Hematopoietic multipotent progenitor cell treated with erythropoietin and hydrocortisone succinate and interleukin-3 and kit ligand, for 8 days (in vitro differentiated cells): ENCODE data around the gene TSPAN18.
A peak's percentile ranks its signal among the peaks of the same experiment; 100 is the strongest.

Experiments
- DNase-seq: peaks from one replicate; pipeline ENCODE4 v3.0.0-alpha.2; 2015

The TSPAN18 gene

DNA sequence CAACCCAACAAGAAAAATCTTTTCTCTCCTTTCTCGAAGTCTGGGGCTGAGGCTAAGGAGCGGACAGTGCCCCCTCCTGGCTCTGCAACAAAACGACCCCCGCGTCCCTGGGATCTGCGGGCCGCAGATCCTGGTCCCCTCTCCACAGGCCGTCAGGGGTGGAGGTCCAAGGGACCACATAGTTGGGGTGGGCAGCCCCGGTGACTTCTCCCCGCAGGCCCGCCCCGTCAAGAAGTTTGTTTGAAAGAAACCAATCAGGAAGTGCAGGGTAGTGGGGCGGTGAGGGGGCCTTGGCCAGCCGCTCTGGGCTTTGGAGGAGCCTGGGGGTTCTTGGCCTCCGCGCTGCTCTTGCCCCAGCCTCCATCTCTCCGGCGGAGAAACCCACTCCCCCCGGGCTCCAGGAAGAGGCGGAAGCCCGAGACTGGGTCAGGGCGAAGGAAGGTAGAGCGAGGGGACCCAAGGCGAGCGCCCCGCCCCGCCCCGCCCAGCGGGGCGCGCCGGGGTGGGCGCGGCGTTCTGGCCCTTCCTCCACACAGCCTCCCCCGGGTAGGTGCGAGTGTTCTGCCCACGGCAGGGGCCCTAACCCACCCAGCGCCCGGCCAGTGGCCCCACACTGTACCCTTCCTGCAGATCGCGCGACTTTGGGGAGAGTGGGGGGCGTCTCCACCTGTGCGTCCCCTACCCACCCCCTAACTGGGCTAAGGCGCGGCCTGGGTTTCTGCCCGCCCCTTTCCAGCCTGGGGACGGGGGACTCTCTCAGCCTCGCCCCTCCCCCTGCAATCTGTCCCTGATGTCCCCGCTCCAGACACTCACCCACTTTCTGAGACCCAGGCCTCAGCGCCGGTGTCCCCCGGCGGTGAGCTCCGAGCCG is 222.6 kb downstream of the TSPAN18 start:
- no peak for DNase-seq

DNA sequence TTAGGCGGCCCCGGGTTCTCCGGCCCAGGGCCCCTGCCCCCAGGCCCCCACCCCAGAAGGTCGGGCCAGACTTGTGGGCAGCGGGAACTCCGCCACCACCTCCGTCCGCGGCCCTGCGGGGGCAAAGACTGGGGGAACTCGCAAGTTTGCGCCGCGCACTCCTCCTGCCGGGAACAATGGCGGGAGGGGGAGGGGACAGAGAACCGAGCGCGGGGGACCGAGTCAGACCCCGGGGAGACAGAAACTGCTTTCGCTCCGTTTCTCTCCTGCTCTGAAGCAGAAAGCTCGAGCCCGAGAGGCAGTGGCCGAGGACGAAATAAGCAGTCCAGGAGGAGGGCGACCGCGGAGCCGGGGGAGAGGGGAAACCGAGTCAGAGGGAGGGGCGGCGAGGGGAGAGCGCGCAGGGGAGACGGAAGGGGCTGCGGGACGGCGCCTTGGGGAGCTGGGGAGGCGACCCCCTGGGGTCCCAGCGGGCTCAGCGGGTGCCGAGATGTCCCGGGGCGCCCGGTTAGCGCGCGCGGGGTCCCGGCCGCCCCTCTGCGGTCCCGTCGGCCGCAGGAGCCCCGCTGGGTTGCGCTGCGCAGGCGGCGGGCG is 223.4 kb downstream of the TSPAN18 start:
- no peak for DNase-seq

DNA sequence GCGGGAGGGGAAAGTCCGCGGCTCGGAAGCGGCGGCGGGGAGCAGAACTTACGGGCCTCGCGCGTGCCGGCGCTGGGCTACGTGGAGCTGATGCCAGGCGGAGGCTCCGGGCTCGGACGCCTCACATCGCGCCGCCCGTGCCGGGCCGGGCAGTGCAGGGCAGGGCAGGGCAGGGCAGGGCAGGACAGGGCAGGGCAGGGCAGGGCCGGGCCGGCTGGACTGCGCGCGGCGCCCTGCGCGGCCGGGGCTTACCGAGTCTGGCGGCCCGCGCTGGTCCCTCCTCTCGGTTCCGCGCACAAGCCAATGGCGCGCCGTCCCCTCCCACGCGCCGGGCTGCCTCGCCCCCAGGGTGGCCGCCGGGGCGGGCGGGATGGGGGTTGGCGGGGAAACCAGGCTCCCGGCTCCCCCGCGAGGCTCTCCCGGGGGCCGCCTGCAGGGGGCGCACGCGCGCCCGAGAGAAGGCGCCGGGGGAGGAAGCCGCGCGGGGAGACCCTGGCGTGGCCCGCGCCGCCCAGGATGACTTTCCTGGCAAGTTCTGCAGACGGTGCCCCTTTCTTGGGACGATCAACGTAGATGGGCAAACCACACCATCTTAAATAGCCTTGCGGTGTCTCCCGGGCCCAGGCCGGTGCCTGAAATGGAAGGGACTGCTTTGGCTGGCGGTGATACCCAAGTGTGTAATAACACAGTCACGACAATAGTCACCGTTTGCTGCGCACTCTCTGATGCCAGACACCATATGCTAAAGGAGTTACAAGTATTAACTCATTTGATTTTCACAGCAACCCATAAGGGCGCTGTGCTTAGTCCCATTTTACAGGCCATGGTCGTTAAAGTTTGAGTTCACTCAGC is 224.1 kb downstream of the TSPAN18 start, which contains the start of gene TP53I11:
Gene TP53I11 (minus strand): TSS at position 259 of the 852 bp plus-strand sequence. CDS start 12,548 bp downstream, outside the sequence.
- DNase-seq: peak; percentile 38

DNA sequence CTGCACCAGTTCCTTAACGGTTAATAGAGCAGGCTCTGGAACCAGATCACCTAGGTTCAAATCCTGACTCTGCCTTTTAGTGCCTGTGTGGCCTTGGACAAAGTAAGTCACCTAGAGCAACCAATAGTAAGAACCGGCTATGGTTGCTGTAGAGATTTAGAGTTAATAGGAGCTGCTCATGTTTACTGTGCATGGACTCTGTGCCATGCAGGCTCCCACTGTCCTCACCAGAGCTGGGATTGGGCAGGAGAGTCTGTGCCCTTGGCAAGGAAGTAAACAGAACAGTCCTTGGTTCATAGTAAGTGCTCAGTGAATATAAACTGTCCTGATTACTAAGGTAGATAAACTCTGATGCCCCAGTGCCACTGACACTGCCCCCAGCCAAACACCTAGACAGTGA is 225.3 kb downstream of the TSPAN18 start:
- no peak for DNase-seq

DNA sequence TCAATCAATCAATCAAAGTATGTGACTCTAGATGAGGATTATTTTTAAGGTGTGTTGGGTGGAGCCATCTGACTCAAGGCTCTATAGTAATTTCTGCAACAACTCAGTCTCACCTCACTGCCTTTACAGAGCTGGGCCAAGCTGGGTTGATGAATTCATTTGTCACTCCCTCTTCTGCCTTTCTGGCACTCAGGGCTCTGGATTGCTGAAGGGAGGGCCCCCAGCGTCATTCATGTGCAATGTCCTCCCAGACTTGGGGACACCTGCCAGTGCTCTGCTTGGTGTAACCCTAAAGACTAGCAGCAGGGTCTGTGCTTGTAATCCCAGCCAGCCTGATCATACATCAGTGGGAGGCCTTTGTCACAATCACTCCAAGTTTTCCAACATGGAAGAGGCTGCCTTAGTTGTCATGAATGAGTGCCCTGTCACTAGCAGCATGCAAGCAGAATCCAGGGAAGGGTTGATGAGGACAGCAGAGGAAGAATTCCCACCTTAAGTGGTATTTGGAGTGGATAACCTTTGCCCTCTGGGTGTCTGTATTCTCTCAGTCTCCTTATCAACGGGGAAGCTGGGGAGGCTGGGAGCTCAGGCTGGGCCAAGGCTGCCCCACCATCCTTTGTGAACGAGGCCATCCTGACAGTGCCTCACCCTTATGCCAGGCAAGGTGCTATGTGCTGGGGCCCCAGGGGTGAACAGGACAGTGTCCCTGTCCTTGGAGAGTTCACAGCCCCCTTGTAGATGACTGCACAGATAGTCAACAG is 225.9 kb downstream of the TSPAN18 start:
- no peak for DNase-seq

DNA sequence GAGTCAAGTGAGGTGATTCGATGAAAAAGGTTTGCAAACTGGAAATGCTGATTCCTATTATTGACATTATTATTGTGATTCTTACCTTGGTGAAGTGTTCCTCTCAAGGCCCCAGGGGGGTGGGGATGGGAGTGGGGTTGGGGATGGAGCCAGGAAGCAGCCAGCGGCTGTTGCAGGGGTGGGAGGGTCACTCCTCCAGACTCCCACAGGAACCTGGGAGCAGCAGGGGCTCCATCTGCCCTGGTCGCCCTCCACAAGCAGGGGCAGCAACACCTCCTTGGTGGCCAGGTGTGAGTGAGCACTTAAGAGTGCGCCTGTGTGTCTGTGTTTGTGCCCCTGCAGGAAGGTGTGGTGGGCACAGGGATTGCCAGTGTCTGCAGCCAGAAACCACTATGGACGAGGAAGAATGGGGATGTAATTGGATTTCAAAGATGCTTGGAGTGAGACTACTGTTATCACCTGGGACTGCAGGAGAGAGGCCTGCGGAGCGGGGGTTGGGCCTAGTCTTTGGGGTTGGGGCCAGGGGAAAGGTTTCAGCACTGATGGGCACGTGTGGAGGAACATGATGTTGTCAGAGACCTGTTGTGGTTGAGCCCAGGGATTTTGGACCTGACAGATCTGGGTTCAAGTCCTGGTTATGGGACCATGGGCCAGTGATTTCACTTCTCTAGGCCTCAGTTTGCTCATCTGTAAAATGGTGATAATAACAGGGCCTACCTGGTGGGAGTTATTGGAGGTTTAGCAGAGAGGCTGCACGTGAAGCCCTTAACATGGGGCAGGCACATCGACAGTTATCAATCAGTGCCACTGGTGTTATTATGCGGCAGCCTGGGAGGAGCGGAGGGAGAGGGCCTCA is 227.5 kb downstream of the TSPAN18 start:
- DNase-seq: no peak

DNA sequence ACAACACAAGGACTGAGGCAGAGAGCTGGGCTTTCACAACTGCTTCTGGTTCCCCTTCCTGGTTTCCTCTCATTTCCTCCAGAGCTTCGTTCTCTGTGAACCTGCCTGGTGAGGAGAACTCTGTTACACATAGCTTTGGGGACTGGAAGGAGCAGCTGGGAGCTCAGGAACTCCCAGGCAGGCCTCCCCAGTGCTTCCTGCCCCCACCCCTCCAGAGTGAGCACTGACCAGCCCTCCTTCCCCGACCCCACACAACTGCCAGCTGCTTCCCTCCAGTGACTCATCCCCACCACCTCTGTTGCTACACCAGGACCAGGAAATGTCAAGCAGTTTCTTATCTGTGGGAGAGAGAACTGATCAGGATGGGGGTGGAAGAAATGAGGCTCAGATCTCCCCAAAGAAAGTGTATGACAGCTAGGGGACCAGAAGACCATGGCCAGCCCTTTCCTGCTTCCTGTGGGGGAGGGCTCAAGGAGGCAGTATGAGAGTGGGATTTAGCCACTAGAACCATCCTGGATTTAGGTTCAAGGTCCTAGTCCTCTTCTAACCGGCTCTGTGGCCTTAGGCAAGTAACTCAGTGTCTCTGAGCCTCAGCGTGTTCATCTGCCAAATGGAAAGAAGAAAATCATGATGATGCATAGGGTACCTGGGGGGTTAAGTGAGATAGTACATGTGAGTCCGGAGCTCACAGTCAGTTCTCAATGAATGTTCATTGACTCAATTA is 228.4 kb downstream of the TSPAN18 start:
- peak; percentile 34 for DNase-seq

DNA sequence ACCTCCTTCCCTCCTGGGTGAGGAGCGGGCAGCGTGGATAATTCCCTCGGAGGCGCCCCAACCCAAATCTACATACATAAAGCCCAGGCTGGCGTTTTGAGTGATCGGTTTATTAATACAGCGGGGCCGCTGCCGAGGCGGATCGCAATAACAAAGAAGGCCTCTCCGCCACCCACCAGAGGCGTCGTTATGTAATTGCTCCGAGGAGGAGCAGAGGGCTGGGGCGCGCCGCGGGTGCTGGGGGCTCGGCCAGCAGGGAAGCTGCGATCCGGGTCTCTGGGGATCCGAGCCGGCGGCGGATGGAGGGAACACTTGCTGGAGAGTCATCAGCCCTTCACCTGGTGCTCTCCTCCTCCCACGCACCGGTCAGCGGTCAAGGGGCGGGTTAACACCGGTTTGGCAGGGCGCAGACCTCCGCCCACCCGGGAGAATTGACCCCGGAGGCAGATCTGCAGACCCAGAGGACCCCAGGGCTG is 230.3 kb downstream of the TSPAN18 start:
- no peak for DNase-seq

DNA sequence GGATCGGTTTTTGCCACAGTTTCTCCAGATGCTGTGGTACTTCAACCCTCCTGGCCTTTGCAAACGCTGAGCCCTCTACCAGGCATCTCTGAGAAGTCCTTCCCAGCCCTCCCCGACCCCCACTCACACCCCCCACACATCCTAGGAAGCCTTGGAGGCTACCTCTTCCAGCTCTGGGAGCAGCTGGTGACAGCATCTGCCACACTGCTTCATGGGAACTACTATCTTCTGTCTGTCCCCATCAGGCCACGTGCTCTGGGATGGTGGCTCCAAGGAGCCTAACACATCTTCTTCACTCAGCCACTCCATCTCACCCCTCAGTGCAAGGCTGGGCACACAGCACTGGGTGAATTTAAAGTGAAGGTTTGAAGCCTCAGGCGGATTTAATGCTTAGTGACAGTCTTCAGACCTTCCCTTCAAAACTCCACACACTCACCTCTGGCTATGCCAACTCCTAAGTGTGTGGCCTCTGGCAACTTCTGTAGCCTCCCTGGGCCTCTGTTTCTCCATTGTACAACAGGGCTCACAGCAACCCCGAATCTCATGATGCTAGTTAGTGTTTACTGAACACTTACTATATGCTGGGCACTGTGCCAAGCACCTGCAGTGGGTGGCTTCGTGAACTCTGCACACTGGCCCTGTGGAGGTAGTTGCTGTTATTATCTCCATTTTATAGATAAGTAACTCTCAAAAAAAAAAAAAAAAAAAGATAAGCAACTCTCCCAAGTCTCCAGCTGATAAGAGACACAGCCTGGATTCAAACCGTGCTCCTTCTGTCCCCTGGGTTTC is 231.2 kb downstream of the TSPAN18 start:
- no peak for DNase-seq

DNA sequence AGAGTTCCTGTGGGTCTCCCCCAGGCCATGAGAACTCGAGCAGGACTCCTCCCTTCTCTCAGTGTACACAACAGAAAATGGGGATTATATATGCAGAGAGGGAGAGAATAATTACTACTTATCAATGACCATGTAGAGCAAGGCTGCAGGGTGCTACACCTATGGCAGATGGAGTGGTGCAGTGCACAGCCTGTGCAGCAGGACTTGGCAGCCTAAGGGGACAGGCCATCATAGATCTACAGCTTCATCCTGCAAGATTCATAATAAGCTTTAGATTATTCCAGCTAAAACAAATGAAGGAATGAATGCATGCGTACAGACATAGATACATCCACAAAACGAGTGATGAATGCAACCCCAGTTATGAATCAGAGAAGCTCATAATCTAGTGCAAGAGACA is 232.3 kb downstream of the TSPAN18 start:
- no peak for DNase-seq

DNA sequence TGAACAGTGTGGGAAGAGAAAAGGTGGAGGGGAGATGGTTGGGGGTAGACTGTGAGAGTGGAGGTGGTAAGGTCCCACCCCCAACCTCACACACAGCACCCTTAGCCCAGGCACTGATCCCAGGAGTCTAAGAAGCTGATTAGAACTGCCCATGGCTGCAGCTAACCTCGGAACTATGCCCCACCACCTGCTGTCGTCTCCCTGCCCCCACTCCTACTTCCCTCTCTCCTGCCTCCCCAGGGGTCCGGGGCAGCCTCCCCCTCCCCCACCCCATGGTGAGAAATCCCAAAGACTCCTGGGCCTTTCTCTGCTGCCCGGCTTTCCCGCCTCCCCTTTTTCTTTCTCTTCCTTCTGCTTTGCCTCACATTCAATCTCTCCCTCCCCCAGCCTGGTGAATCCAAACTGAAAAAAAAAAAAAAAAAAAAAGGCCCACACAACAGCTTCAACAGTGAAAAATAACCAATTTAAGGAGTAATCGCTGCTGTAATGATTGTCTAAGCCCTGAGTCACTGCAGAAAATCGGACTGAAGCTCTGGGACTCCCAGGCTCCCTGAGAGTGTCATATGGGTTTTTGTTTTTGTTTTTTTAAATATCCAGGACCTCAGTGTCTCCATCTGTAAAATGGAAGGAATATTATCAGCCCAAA is 233.6 kb downstream of the TSPAN18 start:
- DNase-seq: no peak

DNA sequence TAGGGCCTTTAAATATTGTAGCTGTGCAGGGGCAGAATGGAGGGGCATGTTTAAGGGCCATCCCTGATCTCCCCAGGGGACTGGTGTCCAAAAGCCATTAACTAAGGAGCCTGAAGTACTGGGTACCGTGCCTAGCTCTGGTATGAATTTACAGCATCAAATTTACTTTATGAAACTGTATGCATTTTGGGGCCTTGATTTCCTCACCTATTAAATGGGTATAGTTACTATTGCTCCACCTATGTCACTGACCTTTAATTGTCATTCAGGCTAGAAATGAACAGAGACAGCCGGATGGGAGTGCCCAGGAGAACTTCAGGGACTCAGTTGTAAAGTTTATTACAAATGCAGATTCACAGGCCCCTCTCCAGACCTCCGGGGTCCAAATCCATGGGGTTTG is 235.7 kb downstream of the TSPAN18 start:
- DNase-seq: no peak

DNA sequence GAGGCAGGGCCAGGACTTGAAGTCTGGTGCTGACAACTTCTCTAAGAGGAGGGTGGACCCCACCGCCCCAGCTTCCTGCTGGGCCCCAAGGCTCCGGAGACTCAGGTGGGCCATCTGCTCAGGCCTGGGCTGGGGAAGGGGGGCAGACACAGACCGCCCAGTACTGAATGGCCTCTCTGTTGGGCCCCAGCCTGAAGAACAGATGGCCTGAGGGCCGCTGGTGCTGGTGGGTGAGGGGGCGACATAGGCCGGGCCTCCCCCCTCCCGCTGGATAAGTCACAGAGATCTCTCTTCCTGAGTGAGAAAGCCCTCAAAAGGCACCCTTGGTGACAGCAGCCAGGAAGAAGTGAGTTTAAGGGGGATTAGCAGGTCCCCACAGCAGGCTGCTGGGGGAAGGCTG is 236.4 kb downstream of the TSPAN18 start:
- no peak for DNase-seq

DNA sequence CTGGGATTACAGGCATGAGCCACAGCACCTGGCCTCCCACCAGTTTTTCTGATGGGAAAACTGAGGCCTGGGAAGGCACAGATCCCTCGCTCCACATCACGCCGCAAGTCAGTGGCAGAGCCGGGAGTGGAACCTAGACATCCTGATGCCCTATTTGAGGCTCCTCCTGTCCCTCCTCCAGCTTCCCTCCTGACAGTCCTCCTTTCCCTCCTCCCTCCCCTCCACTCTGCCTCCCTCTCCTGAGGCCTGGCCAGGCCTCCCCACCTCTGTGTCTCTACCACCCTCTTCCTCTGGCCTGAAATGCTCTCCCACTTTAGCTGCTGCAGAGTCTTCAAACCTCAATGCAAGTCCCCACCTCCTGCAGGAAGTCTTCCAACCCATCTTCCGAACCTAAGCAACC is 237.2 kb downstream of the TSPAN18 start:
- DNase-seq: no peak

DNA sequence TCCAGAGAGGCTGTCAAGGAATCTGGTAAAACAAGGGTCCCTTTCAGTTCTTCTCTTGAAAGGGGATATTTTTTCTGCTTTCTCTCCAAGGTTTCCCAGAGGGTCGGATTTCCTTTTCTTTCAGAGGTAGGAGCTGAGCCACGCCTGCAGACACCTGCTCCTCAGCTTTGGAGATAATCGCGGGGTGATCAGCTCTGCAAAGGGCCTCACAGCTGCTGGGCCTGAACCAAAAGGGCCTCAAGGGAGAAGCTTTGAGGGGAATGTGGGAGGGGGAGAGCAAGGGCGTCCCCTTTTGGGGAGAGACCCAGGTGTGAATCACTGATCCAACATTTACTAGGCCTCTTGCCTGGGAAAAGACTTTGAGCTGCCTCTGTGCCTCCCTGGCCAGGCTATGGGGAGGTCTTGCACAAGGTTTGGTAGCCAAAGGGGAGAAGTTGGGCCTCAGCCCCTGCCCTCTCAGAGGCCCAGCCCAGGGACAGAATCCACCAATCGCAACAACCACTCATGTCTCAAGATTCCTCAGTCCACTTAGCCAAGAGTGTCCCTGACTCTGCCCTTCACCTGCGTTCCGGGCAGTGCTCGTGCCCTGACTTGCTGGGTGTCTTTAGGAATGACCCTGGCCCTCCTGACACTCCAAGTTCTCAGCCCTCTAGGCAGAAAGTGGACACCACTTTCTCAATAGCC is 237.9 kb downstream of the TSPAN18 start:
- no peak for DNase-seq

DNA sequence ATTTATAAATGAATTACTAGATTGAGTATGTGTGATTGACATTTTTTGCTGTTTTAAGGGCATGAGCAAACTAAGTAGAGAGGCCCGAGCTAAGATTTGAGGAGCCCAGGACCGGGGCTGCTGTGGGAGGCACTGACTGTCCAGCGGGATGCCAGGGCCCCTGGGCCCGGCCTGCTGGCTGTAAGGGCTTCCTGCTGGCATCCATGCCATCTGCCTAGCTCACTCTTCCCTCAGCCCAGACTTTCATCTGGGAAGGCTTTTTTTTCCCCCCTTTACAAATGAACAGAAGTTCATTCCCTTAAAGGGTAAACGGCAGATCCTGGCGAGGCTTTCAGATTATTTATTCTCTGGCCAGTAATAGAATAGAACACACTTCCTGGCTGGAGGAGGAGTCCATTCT is 239.9 kb downstream of the TSPAN18 start:
- no peak for DNase-seq

DNA sequence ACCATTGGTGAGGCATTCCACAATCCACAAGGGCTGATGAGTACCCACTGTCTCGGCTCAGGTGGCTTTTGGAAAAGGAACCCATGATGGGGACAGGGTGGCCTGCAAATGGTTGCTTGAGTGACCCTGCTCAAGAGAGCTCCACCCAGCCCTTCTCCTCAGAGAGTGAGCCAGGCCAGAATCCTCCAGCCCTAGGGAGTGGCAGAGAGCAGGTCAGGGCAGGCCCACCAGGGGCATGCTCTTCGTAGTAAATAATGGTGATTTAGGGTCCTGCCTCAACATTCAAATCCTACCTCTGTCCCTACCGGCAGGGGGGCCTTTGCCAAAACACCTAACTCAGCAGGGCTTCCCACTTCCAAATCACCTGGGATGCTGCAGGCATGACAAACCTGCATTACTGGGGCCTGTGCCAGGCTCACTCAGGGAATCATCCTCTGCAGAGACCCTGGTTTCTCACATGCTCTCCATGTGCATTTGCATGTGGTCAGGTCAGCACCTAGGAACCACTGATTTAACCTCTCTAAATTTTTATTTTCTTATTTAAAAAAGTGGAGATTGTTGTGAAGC is 241.3 kb downstream of the TSPAN18 start:
- DNase-seq: no peak

DNA sequence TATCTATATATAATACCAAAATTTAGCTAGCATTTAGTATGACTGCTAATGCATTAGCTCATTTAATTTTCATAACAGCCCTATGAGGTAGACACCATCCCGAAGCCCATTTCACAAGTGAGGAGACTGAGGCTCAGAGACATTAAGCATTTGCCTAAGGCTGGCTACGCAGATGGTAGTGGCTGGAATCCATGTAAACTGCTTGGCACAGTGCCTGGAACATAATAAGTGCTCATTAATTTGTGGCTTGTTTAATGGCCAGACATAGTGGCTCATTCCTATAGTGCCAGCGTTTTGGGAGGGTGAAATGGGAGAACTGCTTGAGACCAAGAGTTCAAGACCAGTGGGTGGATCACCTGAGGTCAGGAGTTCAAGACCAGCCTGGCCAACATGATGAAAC is 241.7 kb downstream of the TSPAN18 start:
- no peak for DNase-seq
